ENCODE data around the gene GGA3.

GGA3 gene

DNA sequence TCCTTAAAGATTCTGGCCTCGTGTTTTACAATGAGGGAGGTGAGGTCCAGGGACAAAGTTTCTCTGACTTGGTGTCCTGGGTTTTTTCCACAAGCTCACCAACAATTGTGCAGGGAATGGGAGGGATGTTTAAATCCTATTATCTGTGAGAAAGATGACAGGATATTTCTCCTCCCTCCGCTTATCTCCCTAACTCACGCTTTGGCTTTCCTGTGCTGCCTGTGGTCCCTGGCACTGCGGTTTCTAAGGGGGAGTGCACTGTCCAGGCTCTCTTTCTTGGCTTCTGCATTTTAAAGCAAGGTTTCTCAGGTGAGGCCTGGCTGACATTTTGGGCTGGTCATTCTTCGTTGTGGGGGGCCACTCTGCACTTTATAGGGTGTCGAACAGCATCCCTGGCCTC, 16.4 kb downstream of the GGA3 start:
- no peak overlapping the region for H3K4ac ChIP-seq (ENCODE audit: low read depth, low read length)
- H3K27ac ChIP-seq (ENCODE audit: low read depth, low read length), result no peak overlapping the region
- DNase-seq, result no peak
- H3K27me3 ChIP-seq (ENCODE audit: insufficient read depth, low read length, poor library complexity), result no peaks in the 10 kb centered on the region
- no peak overlapping the region for H3K56ac ChIP-seq (ENCODE audit: low read length)
- peaks cover 5% of the 10 kb centered on the region for H3K79me1 ChIP-seq (ENCODE audit: low read length)
- H2BK5ac ChIP-seq (ENCODE audit: low read length), result no peak overlapping the region
- H3K23ac ChIP-seq (ENCODE audit: low read length), result no peak overlapping the region
- no peak overlapping the region for H3K18ac ChIP-seq (ENCODE audit: low read length)
- H3K4me3 ChIP-seq (ENCODE audit: low read length), result no peak overlapping the region
- peaks cover 5% of the 10 kb centered on the region for H3K79me2 ChIP-seq (ENCODE audit: control insufficient read depth, insufficient read depth, low read length)
- no peak overlapping the region for H2BK120ac ChIP-seq (ENCODE audit: low read depth, low read length)
- H4K5ac ChIP-seq (ENCODE audit: low read length), result no peak overlapping the region
- no peak overlapping the region for H2AK5ac ChIP-seq (ENCODE audit: low read length)
- no CpG with 5 or more reads among the region's 6 CpGs for WGBS (ENCODE audit: extremely low coverage, insufficient coverage, low lambda C conversion rate)
- H3K4me2 ChIP-seq (ENCODE audit: low read length), result no peak overlapping the region
- peaks cover 1% of the 10 kb centered on the region for H3K36me3 ChIP-seq (ENCODE audit: control insufficient read depth, insufficient read depth, low read length)
- H2BK15ac ChIP-seq (replicated peaks; ENCODE audit: low read depth), result no peak overlapping the region
- no peak overlapping the region for H3K9ac ChIP-seq (ENCODE audit: low read length)
- H4K8ac ChIP-seq (ENCODE audit: low read depth, low read length), result no peak overlapping the region
- H3K4me1 ChIP-seq (ENCODE audit: control insufficient read depth, low read depth, low read length), result no peaks in the 10 kb centered on the region

DNA sequence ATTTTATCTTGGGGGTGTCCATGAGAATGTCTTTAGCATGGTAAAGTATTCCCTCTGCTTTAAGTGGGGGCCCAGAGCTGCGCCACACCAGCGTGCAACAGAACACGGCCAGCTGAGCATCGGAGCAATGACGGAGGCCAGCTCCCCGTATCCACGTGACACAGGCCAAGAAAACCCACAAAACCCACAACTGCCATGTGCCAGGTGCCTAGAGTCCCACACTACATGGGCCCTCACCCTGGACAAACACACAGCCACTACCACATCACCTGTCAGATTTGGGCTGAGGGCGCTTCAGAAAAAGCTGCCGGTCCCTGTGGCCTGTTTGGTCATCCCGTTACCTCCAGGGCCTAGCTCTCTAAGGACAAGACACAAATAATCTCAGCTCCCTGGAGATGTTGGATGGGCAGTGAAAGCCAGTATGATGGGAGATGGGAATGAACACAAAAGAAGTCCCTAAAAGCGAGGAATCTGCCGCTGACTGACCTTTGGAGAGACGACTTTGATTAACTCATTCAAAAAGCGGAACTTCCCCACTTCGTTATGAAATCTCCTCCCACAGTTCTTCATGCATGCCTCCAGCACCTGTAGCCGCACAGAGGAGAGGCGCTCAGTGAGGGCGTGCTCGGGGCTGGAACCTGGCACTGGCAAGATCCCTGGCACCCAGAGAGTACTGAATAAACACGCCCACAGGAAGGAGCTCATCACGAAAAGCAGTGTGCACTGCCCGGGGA, 17.1 kb downstream of the GGA3 start:
- Histone ChIP-seq H3K18ac (ENCODE audit: low read length) (no peak overlapping the region), H3K23ac (ENCODE audit: low read length) (no peak overlapping the region), H3K27me3 (ENCODE audit: insufficient read depth, low read length, poor library complexity) (no peaks in the 10 kb centered on the region), H3K4me2 (ENCODE audit: low read length) (no peak overlapping the region), H3K4ac (ENCODE audit: low read depth, low read length) (no peak overlapping the region), H2BK5ac (ENCODE audit: low read length) (no peak overlapping the region), H2AK5ac (ENCODE audit: low read length) (no peak overlapping the region), H2BK120ac (ENCODE audit: low read depth, low read length) (no peak overlapping the region), H3K4me1 (ENCODE audit: control insufficient read depth, low read depth, low read length) (no peaks in the 10 kb centered on the region), H3K36me3 (ENCODE audit: control insufficient read depth, insufficient read depth, low read length) (peaks cover 1% of the 10 kb centered on the region), H3K79me2 (ENCODE audit: control insufficient read depth, insufficient read depth, low read length) (peaks cover under 1% of the 10 kb centered on the region), H3K79me1 (ENCODE audit: low read length) (peaks cover under 1% of the 10 kb centered on the region), H3K27ac (ENCODE audit: low read depth, low read length) (no peak overlapping the region), H4K8ac (ENCODE audit: low read depth, low read length) (no peak overlapping the region), H2BK15ac (replicated peaks; ENCODE audit: low read depth) (no peak overlapping the region), H3K9ac (ENCODE audit: low read length) (no peak overlapping the region), H3K4me3 (ENCODE audit: low read length) (no peak overlapping the region), H4K5ac (ENCODE audit: low read length) (no peak overlapping the region), H3K56ac (ENCODE audit: low read length) (no peak overlapping the region)
- WGBS (ENCODE audit: extremely low coverage, insufficient coverage, low lambda C conversion rate), result no CpG with 5 or more reads among the region's 22 CpGs
- DNase-seq, result no peak

DNA sequence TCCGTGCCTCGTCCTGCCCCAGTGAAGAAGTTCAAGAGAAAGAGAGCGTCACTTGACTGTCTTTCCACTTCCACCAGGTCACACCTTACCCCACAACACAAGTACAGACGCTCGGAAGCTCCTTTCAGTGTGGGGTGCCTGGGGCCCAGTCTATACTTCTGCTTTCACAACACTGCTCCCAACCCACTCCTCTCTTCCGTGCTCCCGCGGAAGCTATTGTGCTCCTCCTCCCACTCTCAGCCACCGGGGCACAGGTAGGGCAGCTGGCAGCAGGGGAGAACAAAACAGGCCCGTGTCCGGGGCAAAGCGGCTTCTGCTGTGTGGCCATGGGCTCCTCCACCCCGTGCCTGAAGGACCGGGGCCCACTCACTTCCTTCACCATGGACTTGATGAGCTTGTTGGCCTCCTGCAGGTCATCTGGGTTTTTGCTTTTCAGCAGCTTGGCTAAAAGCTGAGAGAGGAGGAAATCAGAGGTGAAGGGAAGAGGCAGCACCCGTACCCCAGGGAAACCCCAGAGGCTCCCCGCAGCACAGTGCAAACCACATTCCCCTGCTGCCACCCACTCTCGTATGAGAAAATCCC, 18.9 kb downstream of the GGA3 start:
- no peak overlapping the region for H3K4me2 ChIP-seq (ENCODE audit: low read length)
- H3K36me3 ChIP-seq (ENCODE audit: control insufficient read depth, insufficient read depth, low read length), result peaks cover 10% of the 10 kb centered on the region
- no peaks in the 10 kb centered on the region for H3K79me1 ChIP-seq (ENCODE audit: low read length)
- H3K4me1 ChIP-seq (ENCODE audit: control insufficient read depth, low read depth, low read length), result no peaks in the 10 kb centered on the region
- no peak overlapping the region for H3K27ac ChIP-seq (ENCODE audit: low read depth, low read length)
- no CpG with 5 or more reads among the region's 17 CpGs for WGBS (ENCODE audit: extremely low coverage, insufficient coverage, low lambda C conversion rate)
- H3K4me3 ChIP-seq (ENCODE audit: low read length), result no peak overlapping the region
- no peaks in the 10 kb centered on the region for H3K27me3 ChIP-seq (ENCODE audit: insufficient read depth, low read length, poor library complexity)
- H3K9ac ChIP-seq (ENCODE audit: low read length), result no peak overlapping the region
- no peak overlapping the region for H2BK5ac ChIP-seq (ENCODE audit: low read length)
- H2BK120ac ChIP-seq (ENCODE audit: low read depth, low read length), result no peak overlapping the region
- no peak overlapping the region for H3K4ac ChIP-seq (ENCODE audit: low read depth, low read length)
- DNase-seq, result no peak
- no peak overlapping the region for H3K23ac ChIP-seq (ENCODE audit: low read length)
- no peak overlapping the region for H2AK5ac ChIP-seq (ENCODE audit: low read length)
- no peak overlapping the region for H2BK15ac ChIP-seq (replicated peaks; ENCODE audit: low read depth)
- H4K8ac ChIP-seq (ENCODE audit: low read depth, low read length), result no peak overlapping the region
- H3K56ac ChIP-seq (ENCODE audit: low read length), result no peak overlapping the region
- H4K5ac ChIP-seq (ENCODE audit: low read length), result no peak overlapping the region
- no peaks in the 10 kb centered on the region for H3K79me2 ChIP-seq (ENCODE audit: control insufficient read depth, insufficient read depth, low read length)
- no peak overlapping the region for H3K18ac ChIP-seq (ENCODE audit: low read length)

DNA sequence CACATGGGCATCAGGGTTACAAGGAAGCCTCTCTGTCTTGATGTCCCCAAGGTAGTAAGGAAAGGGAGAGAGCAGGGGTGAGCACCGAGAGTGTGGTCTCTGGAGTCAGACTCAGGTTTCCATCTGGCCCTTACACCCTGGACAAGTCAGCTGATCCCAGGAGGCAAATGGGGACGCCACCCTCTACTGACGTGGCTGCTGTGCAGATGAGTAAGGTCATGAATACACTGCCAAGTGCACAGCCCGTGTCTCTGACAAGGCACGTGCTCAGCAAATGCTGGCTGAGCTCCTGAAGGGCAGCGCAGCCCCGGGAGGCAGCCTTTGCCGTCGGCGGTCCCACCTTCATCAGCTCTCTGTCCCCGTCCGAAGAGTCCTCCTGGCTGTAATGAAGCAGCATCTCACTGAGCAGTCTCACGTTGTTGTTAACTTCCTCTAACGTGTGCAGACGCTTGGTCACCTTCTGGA, 19.4 kb downstream of the GGA3 start:
- Histone ChIP-seq H3K18ac (ENCODE audit: low read length) (no peak overlapping the region), H3K4me1 (ENCODE audit: control insufficient read depth, low read depth, low read length) (no peaks in the 10 kb centered on the region), H2AK5ac (ENCODE audit: low read length) (no peak overlapping the region), H4K5ac (ENCODE audit: low read length) (no peak overlapping the region), H2BK5ac (ENCODE audit: low read length) (no peak overlapping the region), H3K4ac (ENCODE audit: low read depth, low read length) (no peak overlapping the region), H2BK120ac (ENCODE audit: low read depth, low read length) (no peak overlapping the region), H3K4me2 (ENCODE audit: low read length) (no peak overlapping the region), H4K8ac (ENCODE audit: low read depth, low read length) (no peak overlapping the region), H3K79me2 (ENCODE audit: control insufficient read depth, insufficient read depth, low read length) (no peaks in the 10 kb centered on the region), H3K56ac (ENCODE audit: low read length) (no peak overlapping the region), H3K27ac (ENCODE audit: low read depth, low read length) (no peak overlapping the region), H3K23ac (ENCODE audit: low read length) (no peak overlapping the region), H3K79me1 (ENCODE audit: low read length) (no peaks in the 10 kb centered on the region), H3K27me3 (ENCODE audit: insufficient read depth, low read length, poor library complexity) (no peaks in the 10 kb centered on the region), H3K36me3 (ENCODE audit: control insufficient read depth, insufficient read depth, low read length) (peaks cover 12% of the 10 kb centered on the region), H2BK15ac (replicated peaks; ENCODE audit: low read depth) (no peak overlapping the region), H3K4me3 (ENCODE audit: low read length) (no peak overlapping the region), H3K9ac (ENCODE audit: low read length) (no peak overlapping the region)
- DNase-seq, result no peak
- no CpG with 5 or more reads among the region's 15 CpGs for WGBS (ENCODE audit: extremely low coverage, insufficient coverage, low lambda C conversion rate)

DNA sequence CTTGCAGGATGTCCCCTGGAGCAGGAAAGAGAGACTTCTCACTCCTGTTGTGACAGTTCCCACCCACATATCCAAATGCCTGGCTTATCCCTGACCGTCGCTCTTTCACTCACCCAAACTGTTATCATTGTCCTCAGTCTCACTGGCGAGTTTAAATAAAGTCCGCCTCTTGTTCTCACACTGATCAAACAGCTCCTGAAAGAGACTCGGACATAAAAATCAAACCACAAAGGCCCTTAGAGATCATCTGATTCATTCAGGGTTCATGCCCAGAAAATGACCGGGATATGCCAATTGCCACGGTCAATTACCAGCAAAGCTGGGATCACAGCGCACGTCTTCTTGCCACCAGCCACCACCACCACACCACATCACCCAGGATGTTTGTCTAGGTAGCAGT, 19.9 kb downstream of the GGA3 start:
- no peak for DNase-seq
- Histone ChIP-seq H3K4ac (ENCODE audit: low read depth, low read length) (no peak overlapping the region), H2BK5ac (ENCODE audit: low read length) (no peak overlapping the region), H2AK5ac (ENCODE audit: low read length) (no peak overlapping the region), H3K23ac (ENCODE audit: low read length) (no peak overlapping the region), H3K36me3 (ENCODE audit: control insufficient read depth, insufficient read depth, low read length) (peaks cover 12% of the 10 kb centered on the region), H3K56ac (ENCODE audit: low read length) (no peak overlapping the region), H3K9ac (ENCODE audit: low read length) (no peak overlapping the region), H3K4me2 (ENCODE audit: low read length) (no peak overlapping the region), H4K5ac (ENCODE audit: low read length) (no peak overlapping the region), H3K4me1 (ENCODE audit: control insufficient read depth, low read depth, low read length) (no peaks in the 10 kb centered on the region), H3K79me2 (ENCODE audit: control insufficient read depth, insufficient read depth, low read length) (no peaks in the 10 kb centered on the region), H3K27ac (ENCODE audit: low read depth, low read length) (no peak overlapping the region), H2BK120ac (ENCODE audit: low read depth, low read length) (no peak overlapping the region), H3K27me3 (ENCODE audit: insufficient read depth, low read length, poor library complexity) (no peaks in the 10 kb centered on the region), H3K4me3 (ENCODE audit: low read length) (no peak overlapping the region), H3K79me1 (ENCODE audit: low read length) (no peaks in the 10 kb centered on the region), H3K18ac (ENCODE audit: low read length) (no peak overlapping the region), H2BK15ac (replicated peaks; ENCODE audit: low read depth) (no peak overlapping the region), H4K8ac (ENCODE audit: low read depth, low read length) (no peak overlapping the region)
- WGBS (ENCODE audit: extremely low coverage, insufficient coverage, low lambda C conversion rate), result no CpG with 5 or more reads among the region's 9 CpGs

DNA sequence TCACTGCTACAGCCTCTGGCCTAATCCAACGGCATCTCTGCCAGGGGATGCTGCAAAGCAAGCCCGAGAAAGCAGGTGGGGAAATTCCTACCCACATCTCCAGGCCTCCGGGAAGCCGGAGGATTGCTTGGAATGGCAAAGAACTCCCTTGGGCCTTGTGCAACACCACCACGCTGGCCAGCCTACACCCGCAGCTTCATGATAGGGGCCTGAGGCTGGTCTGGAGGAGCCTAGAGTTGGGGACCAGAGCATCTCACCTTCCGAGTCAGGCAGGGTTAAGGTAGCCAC, 20.3 kb downstream of the GGA3 start:
- Histone ChIP-seq H3K56ac (ENCODE audit: low read length) (peak overlapping the region; percentile 63), H2BK120ac (ENCODE audit: low read depth, low read length) (no peak overlapping the region), H2BK5ac (ENCODE audit: low read length) (no peak overlapping the region), H3K4me2 (ENCODE audit: low read length) (no peak overlapping the region), H2AK5ac (ENCODE audit: low read length) (no peak overlapping the region), H3K9ac (ENCODE audit: low read length) (no peak overlapping the region), H4K8ac (ENCODE audit: low read depth, low read length) (no peak overlapping the region), H3K79me1 (ENCODE audit: low read length) (no peaks in the 10 kb centered on the region), H3K4ac (ENCODE audit: low read depth, low read length) (no peak overlapping the region), H3K36me3 (ENCODE audit: control insufficient read depth, insufficient read depth, low read length) (peaks cover 12% of the 10 kb centered on the region), H3K18ac (ENCODE audit: low read length) (no peak overlapping the region), H3K4me3 (ENCODE audit: low read length) (no peak overlapping the region), H3K4me1 (ENCODE audit: control insufficient read depth, low read depth, low read length) (no peaks in the 10 kb centered on the region), H3K27ac (ENCODE audit: low read depth, low read length) (no peak overlapping the region), H2BK15ac (replicated peaks; ENCODE audit: low read depth) (no peak overlapping the region), H4K5ac (ENCODE audit: low read length) (no peak overlapping the region), H3K27me3 (ENCODE audit: insufficient read depth, low read length, poor library complexity) (no peaks in the 10 kb centered on the region), H3K79me2 (ENCODE audit: control insufficient read depth, insufficient read depth, low read length) (no peaks in the 10 kb centered on the region), H3K23ac (ENCODE audit: low read length) (no peak overlapping the region)
- no CpG with 5 or more reads among the region's 7 CpGs for WGBS (ENCODE audit: extremely low coverage, insufficient coverage, low lambda C conversion rate)
- DNase-seq, result no peak
